Calu3 (cell line): ENCODE measurements around the gene TNIK. TPM values are rescaled to one million over a fixed set of nuclear protein-coding genes. Genes with fewer than 3 reads are reported as not detected.

ENCODE experiments used
- BruUV-seq: library from RNA; stranded (reverse); fragments of 400-500 nt; replicated peaks from 2 replicates; lab custom pipeline; 2021; lab: Mats Ljungman, UMichigan
- CTCF ChIA-PET: fragments of 300-600 bp; sonication (Branson Sonifier 250); formaldehyde crosslinking; loops from one replicate; lab custom pipeline; 2022; ENCODE audit warnings: antibody characterized with exemption; lab: Charles Lee
- DNase-seq: peaks from one replicate; pipeline ENCODE4 v3.0.0; 2022
- H3K27ac Mint-ChIP-seq: one replicate; pipeline ENCODE4 v1.8.0; 2022; ENCODE audit warnings: mixed read lengths; ENCODE audit not compliant: unreplicated experiment
- H3K27me3 Mint-ChIP-seq: one replicate; pipeline ENCODE4 v1.8.0; 2022; ENCODE audit warnings: mixed read lengths; ENCODE audit not compliant: unreplicated experiment
- H3K36me3 Mint-ChIP-seq: one replicate; pipeline ENCODE4 v1.8.0; 2022; ENCODE audit warnings: mild to moderate bottlenecking, moderate library complexity, mixed read lengths; ENCODE audit not compliant: insufficient read depth, unreplicated experiment
- H3K4me1 Mint-ChIP-seq: one replicate; pipeline ENCODE4 v1.8.0; 2022; ENCODE audit warnings: mild to moderate bottlenecking, low read depth, mixed read lengths; ENCODE audit not compliant: unreplicated experiment
- H3K4me3 Mint-ChIP-seq: one replicate; pipeline ENCODE4 v1.8.0; 2022; ENCODE audit warnings: mild to moderate bottlenecking, low read depth, moderate library complexity, mixed read lengths; ENCODE audit not compliant: unreplicated experiment
- H3K9me3 Mint-ChIP-seq: one replicate; pipeline ENCODE4 v1.8.0; 2022; ENCODE audit warnings: low read depth, mixed read lengths; ENCODE audit not compliant: unreplicated experiment
- CTCF ChIP-seq: fragments of 200-600 bp; IDR thresholded peaks from one replicate; pipeline ENCODE4 v1.8.0; 2022; ENCODE audit warnings: antibody characterized with exemption; ENCODE audit not compliant: unreplicated experiment
- intact Hi-C: fragments of 100-400 bp; cut with micrococcal nuclease; formaldehyde crosslinking; loops from one replicate; pipeline ENCODE4 v1.10.0; 2022; ENCODE audit not compliant: unreplicated experiment
- total RNA-seq: library from RNA; stranded (reverse); gene quantifications from 2 replicates; pipeline ENCODE4 v1.2.3, GENCODE V29; 2022

Gene TNIK
- total RNA-seq, 1 experiment from 2014 or later, result 19.7 TPM

GRCh38 chr3:171173736-171174135 lies 286.5 kb downstream of the TNIK start:
- peaks cover 36% of the 10 kb centered on the region for H3K4me1 Mint-ChIP-seq
- CTCF ChIA-PET, result interaction anchor here (0.7 kb wide), 1 partner anchor 1363 kb away, joined by 3 read pairs; no protein-coding TSS in a partner anchor
- intact Hi-C loops, result no loop called here
- no peaks in the 10 kb centered on the region for H3K27me3 Mint-ChIP-seq
- no peaks in the 10 kb centered on the region for H3K36me3 Mint-ChIP-seq
- TF ChIP-seq CTCF, result no peak
- no peaks in the 10 kb centered on the region for H3K9me3 Mint-ChIP-seq
- no peak for DNase-seq
- H3K27ac Mint-ChIP-seq, result no peak overlapping the region
- no TSS peak for BruUV-seq
- H3K4me3 Mint-ChIP-seq, result no peak overlapping the region

- Mint-ChIP-seq H3K4me1 (peaks cover 51% of the 10 kb centered on the region), H3K27me3 (no peaks in the 10 kb centered on the region), H3K36me3 (no peaks in the 10 kb centered on the region), H3K27ac (no peak overlapping the region), H3K4me3 (no peak overlapping the region), H3K9me3 (no peaks in the 10 kb centered on the region)
- CTCF ChIA-PET, result no interaction called here
- peak; percentile 53 for TF ChIP-seq CTCF
- BruUV-seq, result no TSS peak
- DNase-seq, result peak; percentile 30
- intact Hi-C loops, result no loop called here
These were observed 288.1 kb downstream of the TNIK start for GRCh38 chr3:171172070-171172469.

- Mint-ChIP-seq H3K27me3 (no peaks in the 10 kb centered on the region), H3K36me3 (peaks cover 6% of the 10 kb centered on the region), H3K9me3 (no peaks in the 10 kb centered on the region), H3K4me1 (peaks cover 70% of the 10 kb centered on the region), H3K27ac (no peak overlapping the region), H3K4me3 (no peak overlapping the region)
- CTCF ChIA-PET, result interaction anchor here (2.0 kb wide), 1 partner anchor 208 kb away, joined by 11 read pairs; no protein-coding TSS in a partner anchor
- intact Hi-C loops, result no loop called here
- DNase-seq, result no peak
- no TSS peak for BruUV-seq
- TF ChIP-seq CTCF, result no peak
These were observed 290.3 kb downstream of the TNIK start for GRCh38 chr3:171169866-171170265.

- intact Hi-C loops, result no loop called here
- DNase-seq, result no peak
- Mint-ChIP-seq H3K27ac (no peak overlapping the region), H3K4me3 (no peak overlapping the region), H3K9me3 (no peaks in the 10 kb centered on the region), H3K27me3 (no peaks in the 10 kb centered on the region), H3K36me3 (peaks cover 6% of the 10 kb centered on the region), H3K4me1 (peaks cover 70% of the 10 kb centered on the region)
- no peak for TF ChIP-seq CTCF
- CTCF ChIA-PET, result interaction anchor here (0.7 to 2.0 kb wide), 2 partner anchors 17 to 208 kb away, joined by 4 to 11 read pairs; no protein-coding TSS in a partner anchor
- no TSS peak for BruUV-seq
These were observed 290.8 kb downstream of the TNIK start for GRCh38 chr3:171169443-171169842.
